Measurements from ENCODE around the gene CHRNG.
"Not testable (repeated sequence)": the region's sequence is repeated elsewhere in the genome, so short reads cannot be mapped to it uniquely, and the experiment has no call there.

DNA sequence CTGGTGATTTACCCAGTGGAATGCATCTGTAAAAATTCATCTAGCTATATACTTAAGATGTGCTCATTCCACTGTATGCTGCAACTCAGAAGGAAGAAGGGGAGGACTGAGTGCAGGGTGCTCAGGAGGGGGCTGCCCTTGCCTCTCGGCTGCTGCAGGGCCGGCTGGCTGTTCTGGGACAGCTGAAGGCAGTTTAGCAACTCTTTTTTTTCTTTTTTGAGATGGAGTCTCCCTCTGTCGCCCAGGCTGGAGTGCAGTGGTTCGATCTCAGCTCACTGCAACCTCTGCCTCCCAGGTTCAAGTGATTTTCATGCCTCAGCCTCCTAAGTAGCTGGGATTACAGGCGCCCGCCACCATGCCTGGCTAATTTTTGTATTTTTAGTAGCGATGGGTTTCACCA, 6.7 kb upstream of the CHRNG start:
- TF ChIP-seq, protein P1, sequence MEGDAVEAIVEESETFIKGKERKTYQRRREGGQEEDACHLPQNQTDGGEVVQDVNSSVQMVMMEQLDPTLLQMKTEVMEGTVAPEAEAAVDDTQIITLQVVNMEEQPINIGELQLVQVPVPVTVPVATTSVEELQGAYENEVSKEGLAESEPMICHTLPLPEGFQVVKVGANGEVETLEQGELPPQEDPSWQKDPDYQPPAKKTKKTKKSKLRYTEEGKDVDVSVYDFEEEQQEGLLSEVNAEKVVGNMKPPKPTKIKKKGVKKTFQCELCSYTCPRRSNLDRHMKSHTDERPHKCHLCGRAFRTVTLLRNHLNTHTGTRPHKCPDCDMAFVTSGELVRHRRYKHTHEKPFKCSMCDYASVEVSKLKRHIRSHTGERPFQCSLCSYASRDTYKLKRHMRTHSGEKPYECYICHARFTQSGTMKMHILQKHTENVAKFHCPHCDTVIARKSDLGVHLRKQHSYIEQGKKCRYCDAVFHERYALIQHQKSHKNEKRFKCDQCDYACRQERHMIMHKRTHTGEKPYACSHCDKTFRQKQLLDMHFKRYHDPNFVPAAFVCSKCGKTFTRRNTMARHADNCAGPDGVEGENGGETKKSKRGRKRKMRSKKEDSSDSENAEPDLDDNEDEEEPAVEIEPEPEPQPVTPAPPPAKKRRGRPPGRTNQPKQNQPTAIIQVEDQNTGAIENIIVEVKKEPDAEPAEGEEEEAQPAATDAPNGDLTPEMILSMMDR (IDR thresholded peaks at IDR 0.05; ENCODE audit: poor library complexity): not testable (repeated sequence)
- not testable (repeated sequence) for TF ChIP-seq EZH2 (IDR thresholded peaks at IDR 0.05; ENCODE audit: borderline replicate concordance)

Measured in hepatocyte (in vitro differentiated cells).